Effector memory CD4-positive, alpha-beta T cell (primary cell): ENCODE measurements around the gene PLCL1.
A peak's percentile ranks its signal among the peaks of the same experiment; 100 is the strongest.

Experiments
- DNase-seq, 3 donors: peaks; one replicate each; pipeline ENCODE4 v3.0.0-alpha.2; 2020
- H3K27ac ChIP-seq: 2 replicates; pipeline ENCODE4 v1.7.0; 2013; ENCODE audit warnings: mild to moderate bottlenecking, low read length, moderate library complexity; ENCODE audit not compliant: insufficient read depth, poor library complexity, severe bottlenecking
- H3K27me3 ChIP-seq: replicated peaks from 2 replicates; pipeline ENCODE4 v1.7.0; 2013; ENCODE audit warnings: mild to moderate bottlenecking, low read length; ENCODE audit not compliant: insufficient read depth, control insufficient read depth, poor library complexity, severe bottlenecking
- H3K36me3 ChIP-seq: 2 replicates; pipeline ENCODE4 v1.7.0; 2013; ENCODE audit warnings: mild to moderate bottlenecking, low read length, moderate library complexity; ENCODE audit not compliant: control insufficient read depth, insufficient read depth
- H3K4me1 ChIP-seq: 2 replicates; pipeline ENCODE4 v1.7.0; 2013; ENCODE audit warnings: low read length, mild to moderate bottlenecking; ENCODE audit not compliant: control insufficient read depth, insufficient read depth, poor library complexity, severe bottlenecking
- H3K4me3 ChIP-seq: 2 replicates; pipeline ENCODE4 v1.7.0; 2013; ENCODE audit warnings: low read length, low read depth, mild to moderate bottlenecking; ENCODE audit not compliant: insufficient read depth, poor library complexity, severe bottlenecking
- H3K9me3 ChIP-seq: 2 replicates; pipeline ENCODE4 v1.7.0; 2013; ENCODE audit warnings: mild to moderate bottlenecking, low read length, moderate library complexity; ENCODE audit not compliant: control insufficient read depth

Gene PLCL1

DNA sequence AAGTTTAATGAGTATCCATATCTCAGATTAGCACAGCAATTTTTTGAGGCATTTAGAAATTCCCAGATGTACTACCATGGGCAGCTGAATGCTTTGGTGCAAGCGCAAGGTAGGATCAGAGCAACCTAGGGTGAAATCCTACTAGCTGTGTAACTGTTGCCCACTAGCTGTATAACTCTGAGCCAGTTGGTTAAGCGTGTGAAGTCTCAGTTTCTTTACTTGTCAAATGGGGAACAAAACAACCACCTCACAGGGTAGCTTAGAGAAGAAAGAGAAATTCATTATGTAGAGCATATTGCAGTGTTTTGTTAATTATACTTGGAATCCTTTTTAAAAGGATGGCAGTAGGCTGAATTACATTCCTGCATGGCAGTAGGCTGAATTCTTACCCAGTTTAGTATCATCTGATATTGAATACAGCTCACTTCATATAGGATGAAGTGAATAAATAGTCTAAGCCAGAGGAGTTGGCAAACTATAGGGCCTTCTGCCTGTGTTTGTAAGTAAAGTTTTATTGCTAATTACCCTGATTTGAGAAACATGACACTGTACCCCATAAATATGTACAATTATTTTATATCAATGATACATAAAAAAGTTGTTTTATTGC, 180.7 kb downstream of the PLCL1 start:
- H3K9me3 ChIP-seq: no peaks in the 10 kb centered on the region
- no peak overlapping the region for H3K27ac ChIP-seq
- H3K4me1 ChIP-seq: no peaks in the 10 kb centered on the region
- H3K36me3 ChIP-seq: no peaks in the 10 kb centered on the region
- H3K4me3 ChIP-seq: no peak overlapping the region
- DNase-seq: no peak
- no peaks in the 10 kb centered on the region for H3K27me3 ChIP-seq

DNA sequence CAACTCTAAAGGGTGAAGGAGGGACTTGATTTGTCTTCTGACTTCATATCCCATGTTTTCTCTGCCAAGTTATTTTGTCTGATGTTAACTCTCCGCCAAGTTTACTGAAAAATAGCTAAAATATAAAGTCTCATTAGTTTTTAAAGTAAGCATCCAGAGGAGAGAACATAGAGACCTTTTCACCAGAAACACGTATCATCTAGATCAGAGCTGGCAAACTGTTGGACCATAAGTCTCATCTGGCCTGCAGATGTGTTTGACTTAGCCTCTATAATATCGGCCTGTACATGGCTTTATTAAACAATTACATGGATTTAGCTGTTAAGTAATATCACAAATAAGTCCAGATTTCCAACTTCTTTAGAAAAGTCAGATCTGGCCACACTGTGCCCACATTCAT, 182.6 kb downstream of the PLCL1 start:
- DNase-seq: no peak
- H3K9me3 ChIP-seq: no peaks in the 10 kb centered on the region
- H3K4me1 ChIP-seq: no peaks in the 10 kb centered on the region
- H3K36me3 ChIP-seq: no peaks in the 10 kb centered on the region
- no peaks in the 10 kb centered on the region for H3K27me3 ChIP-seq
- no peak overlapping the region for H3K27ac ChIP-seq
- H3K4me3 ChIP-seq: no peak overlapping the region

- no peaks in the 10 kb centered on the region for H3K9me3 ChIP-seq
- DNase-seq: no peak
- H3K4me1 ChIP-seq: no peaks in the 10 kb centered on the region
- H3K27me3 ChIP-seq: no peaks in the 10 kb centered on the region
- H3K27ac ChIP-seq: no peak overlapping the region
- no peak overlapping the region for H3K4me3 ChIP-seq
- H3K36me3 ChIP-seq: no peaks in the 10 kb centered on the region
These were observed 186.0 kb downstream of the PLCL1 start for GRCh38 chr2:197990356-197990755.

DNA sequence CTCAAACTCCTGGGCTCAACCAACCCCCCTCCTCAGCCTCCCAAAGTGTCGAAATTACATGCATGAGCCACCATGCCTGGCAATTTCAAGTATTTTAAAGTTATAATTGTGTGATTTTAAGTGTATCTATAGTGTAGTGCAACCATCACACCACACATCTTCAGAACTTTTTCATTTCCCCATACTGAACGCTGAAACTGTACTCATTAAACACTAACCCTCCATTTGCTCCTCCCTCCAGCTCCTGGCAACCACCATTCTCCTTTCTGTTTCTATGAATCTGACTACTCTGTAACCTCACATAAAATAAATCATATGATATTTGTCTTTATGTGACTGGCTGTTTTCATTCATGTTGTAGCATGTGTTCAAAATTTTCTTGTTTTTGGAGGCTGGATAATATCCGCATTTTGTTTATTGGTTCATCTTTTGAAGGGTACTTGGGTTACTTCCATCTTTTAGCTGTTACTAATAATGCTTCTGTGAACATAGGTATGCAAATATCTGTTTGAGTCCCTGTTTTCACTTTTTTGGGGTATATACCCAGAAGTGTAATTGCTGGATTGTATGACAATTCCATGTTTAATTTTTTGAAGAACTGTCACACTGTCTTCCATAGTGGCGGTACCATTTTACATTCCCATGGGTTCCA, 188.2 kb downstream of the PLCL1 start:
- no peaks in the 10 kb centered on the region for H3K36me3 ChIP-seq
- H3K27ac ChIP-seq: no peak overlapping the region
- H3K4me3 ChIP-seq: no peak overlapping the region
- DNase-seq: no peak
- H3K9me3 ChIP-seq: no peaks in the 10 kb centered on the region
- no peaks in the 10 kb centered on the region for H3K27me3 ChIP-seq
- H3K4me1 ChIP-seq: peaks cover 12% of the 10 kb centered on the region

DNA sequence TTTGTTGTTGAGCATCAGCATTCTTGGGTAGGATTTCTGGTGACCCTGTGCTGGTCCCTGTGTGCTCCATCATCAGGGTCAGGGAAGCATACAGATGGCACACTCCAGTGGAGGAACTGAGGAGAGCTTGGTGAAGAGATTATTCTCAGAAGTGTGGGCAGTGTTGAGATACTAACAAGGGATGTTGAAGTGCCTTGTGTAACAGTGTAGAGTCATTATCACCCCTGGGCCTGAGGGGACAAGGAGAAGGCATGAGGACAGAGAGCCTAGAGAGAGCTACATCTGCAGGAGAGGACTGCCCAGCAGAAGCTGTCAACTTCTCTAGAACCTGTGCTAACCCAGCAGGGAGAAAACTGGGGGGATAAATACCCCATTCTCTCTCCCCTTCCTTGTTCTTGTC, 189.0 kb downstream of the PLCL1 start:
- Histone ChIP-seq H3K4me3 (no peak overlapping the region), H3K4me1 (peaks cover 12% of the 10 kb centered on the region), H3K27ac (no peak overlapping the region), H3K27me3 (no peaks in the 10 kb centered on the region), H3K36me3 (no peaks in the 10 kb centered on the region), H3K9me3 (no peaks in the 10 kb centered on the region)
- no peak for DNase-seq

GRCh38 chr2:197993830-197994229, 189.4 kb downstream of the PLCL1 start:
- Histone ChIP-seq H3K27ac (no peak overlapping the region), H3K4me1 (peaks cover 12% of the 10 kb centered on the region), H3K27me3 (no peaks in the 10 kb centered on the region), H3K36me3 (no peaks in the 10 kb centered on the region), H3K4me3 (no peak overlapping the region), H3K9me3 (no peaks in the 10 kb centered on the region)
- DNase-seq: no peak

GRCh38 chr2:197994751-197995150, 190.4 kb downstream of the PLCL1 start:
- peaks cover 12% of the 10 kb centered on the region for H3K4me1 ChIP-seq
- H3K4me3 ChIP-seq: no peak overlapping the region
- H3K27me3 ChIP-seq: no peaks in the 10 kb centered on the region
- H3K9me3 ChIP-seq: no peaks in the 10 kb centered on the region
- DNase-seq: no peak
- H3K36me3 ChIP-seq: no peaks in the 10 kb centered on the region
- no peak overlapping the region for H3K27ac ChIP-seq

DNA sequence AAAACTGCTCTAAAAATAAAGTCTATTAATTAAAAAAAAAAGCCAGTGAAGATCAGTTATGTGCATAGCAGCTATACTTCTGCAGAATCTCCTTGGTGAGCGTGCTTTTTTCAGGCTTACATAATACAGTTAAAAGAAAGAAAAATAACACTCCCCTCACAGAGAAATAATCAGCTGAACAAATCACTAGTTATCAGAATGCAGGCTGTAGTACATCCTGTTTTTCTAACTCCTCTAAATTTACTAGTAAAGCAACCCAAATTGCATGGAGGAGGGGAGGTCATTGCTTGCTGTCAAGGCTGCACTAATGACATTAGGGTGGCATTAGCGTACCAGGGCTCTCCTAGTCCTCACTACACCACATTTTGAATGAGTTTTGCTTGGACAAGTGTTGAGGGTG, 192.2 kb downstream of the PLCL1 start:
- Histone ChIP-seq H3K27me3 (no peaks in the 10 kb centered on the region), H3K9me3 (no peaks in the 10 kb centered on the region), H3K4me1 (peaks cover 12% of the 10 kb centered on the region), H3K27ac (no peak overlapping the region), H3K4me3 (peak overlapping the region; percentile 2), H3K36me3 (no peaks in the 10 kb centered on the region)
- DNase-seq: no peak

DNA sequence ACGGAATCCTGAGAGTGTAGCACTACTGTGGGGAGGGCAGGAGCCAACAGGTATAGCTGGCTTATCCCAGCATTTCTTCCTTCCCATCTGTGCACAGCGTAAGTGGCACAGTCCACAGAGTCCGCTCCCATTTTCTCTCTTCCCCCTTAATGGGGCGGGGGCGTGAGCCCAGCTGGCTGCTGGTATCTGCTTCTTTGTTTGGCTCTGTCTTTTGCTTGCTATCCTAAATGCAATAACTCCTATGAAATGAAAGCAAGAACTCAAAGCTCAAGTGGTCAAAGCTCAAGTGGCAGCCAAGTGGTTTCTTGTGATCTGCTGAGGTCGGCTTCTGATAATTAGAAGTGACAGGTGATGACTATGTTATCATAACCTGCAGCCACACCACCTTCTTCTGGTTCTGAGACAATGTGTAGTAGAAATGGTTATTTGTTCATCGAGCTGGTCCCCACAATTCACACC, 192.7 kb downstream of the PLCL1 start:
- no peak for DNase-seq
- Histone ChIP-seq H3K4me1 (peaks cover 12% of the 10 kb centered on the region), H3K9me3 (no peaks in the 10 kb centered on the region), H3K4me3 (no peak overlapping the region), H3K27me3 (no peaks in the 10 kb centered on the region), H3K36me3 (no peaks in the 10 kb centered on the region), H3K27ac (no peak overlapping the region)

DNA sequence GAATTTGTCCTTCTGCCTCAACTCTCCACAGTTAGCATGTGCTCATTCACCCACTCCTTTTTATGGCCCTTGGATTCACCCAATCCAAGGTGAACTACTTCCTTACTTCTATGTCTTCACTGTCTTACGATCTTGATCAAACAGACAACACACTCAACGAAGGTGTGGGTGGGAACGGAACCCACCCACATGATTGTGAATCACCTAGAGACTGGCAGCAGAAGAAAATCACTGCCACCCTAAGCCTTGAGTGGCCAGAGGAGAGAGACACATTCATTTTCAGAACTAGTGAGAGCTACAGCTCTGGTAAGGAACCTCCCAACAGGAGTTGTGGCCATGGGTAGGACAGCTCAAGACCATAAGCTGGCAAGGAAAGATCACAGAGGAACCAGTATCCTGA, 194.3 kb downstream of the PLCL1 start:
- no peak for DNase-seq
- Histone ChIP-seq H3K27ac (no peak overlapping the region), H3K9me3 (no peaks in the 10 kb centered on the region), H3K36me3 (no peaks in the 10 kb centered on the region), H3K4me1 (peaks cover 12% of the 10 kb centered on the region), H3K4me3 (no peak overlapping the region), H3K27me3 (no peaks in the 10 kb centered on the region)
